Activated naive CD8-positive, alpha-beta T cell treated with anti-CD3 and anti-CD28 coated beads, Interleukin-2, amount 50 U/mL, for 24 hours (primary cell): ENCODE measurements around the gene SRGAP2C.
A peak's percentile ranks its signal among the peaks of the same experiment; 100 is the strongest.
"Not testable (repeated sequence)": the region's sequence is repeated elsewhere in the genome, so short reads cannot be mapped to it uniquely, and the experiment has no call there.

Experiments
- ATAC-seq: fragments of 150-1000 bp; cut with Tn5 transposase; one replicate; pipeline ENCODE4 v1.10.0; 2021
- DNase-seq: peaks from one replicate; pipeline ENCODE4 v3.0.0; 2021
- H3K27ac Mint-ChIP-seq: one replicate; pipeline ENCODE4 v1.8.0; 2021; ENCODE audit warnings: mild to moderate bottlenecking, mixed read lengths
- H3K27me3 Mint-ChIP-seq: one replicate; pipeline ENCODE4 v1.8.0; 2021; ENCODE audit warnings: mixed read lengths
- H3K36me3 Mint-ChIP-seq: one replicate; pipeline ENCODE4 v1.8.0; 2021; ENCODE audit warnings: low read depth, mixed read lengths
- H3K4me1 Mint-ChIP-seq: one replicate; pipeline ENCODE4 v1.8.0; 2021; ENCODE audit warnings: mixed read lengths
- H3K4me3 Mint-ChIP-seq: one replicate; pipeline ENCODE4 v1.8.0; 2021; ENCODE audit warnings: mild to moderate bottlenecking, moderate library complexity, mixed read lengths
- H3K9me3 Mint-ChIP-seq: one replicate; pipeline ENCODE4 v1.8.0; 2021; ENCODE audit warnings: mixed read lengths

SRGAP2C gene

DNA sequence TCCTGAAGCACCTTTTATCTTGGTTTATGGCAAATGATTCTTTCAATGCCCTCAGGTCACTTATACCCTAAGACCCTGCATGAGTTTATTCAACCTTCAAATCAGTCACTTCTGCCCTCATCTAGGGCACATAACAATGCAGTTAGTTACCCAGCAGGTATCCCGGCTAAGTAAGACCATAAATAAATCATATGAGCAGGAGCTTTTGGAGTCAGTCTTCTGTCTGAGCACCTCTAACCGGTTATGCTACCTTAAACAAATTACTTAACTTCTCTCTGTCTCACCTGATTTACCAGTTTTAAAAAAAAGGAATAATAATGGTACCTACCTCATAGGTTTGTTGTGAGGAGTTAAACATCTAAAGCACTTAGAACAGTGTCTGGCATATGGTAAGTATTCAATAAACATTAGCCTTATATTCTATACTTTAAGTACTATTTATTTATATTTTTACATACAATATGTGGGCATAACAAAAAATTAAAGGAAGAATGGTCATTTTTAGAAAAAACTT, 17.5 kb upstream of the SRGAP2C start:
- not testable (repeated sequence) for DNase-seq, H3K9me3 Mint-ChIP-seq, H3K36me3 Mint-ChIP-seq, H3K27ac Mint-ChIP-seq, H3K4me1 Mint-ChIP-seq, H3K27me3 Mint-ChIP-seq, H3K4me3 Mint-ChIP-seq, ATAC-seq

DNA sequence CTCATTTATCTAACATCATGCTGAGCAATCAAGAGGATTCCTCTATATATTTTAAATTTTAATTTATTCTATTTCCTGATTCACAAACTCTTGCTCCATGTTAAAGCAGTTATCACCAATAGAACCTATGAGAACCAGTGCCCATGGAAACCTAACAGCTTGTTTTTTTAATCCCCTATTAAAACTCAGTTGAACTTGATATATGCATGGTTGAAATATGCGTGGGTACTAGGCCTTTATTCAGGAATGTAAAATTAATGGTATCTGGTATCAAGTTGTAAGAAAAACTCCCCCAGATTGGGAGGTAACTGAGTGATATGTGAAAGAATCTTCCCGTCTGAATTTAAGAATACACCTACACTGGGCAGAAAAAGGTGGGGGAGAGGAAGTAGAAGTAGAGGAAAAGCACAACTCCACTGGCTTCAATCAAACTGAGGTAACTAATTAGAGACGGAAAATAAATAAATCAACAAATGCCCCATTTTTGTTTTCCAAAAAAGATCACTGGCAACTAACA, 16.6 kb upstream of the SRGAP2C start:
- ATAC-seq, H3K27me3 Mint-ChIP-seq, H3K4me3 Mint-ChIP-seq, H3K4me1 Mint-ChIP-seq, DNase-seq, H3K36me3 Mint-ChIP-seq, H3K27ac Mint-ChIP-seq, H3K9me3 Mint-ChIP-seq: not testable (repeated sequence)

DNA sequence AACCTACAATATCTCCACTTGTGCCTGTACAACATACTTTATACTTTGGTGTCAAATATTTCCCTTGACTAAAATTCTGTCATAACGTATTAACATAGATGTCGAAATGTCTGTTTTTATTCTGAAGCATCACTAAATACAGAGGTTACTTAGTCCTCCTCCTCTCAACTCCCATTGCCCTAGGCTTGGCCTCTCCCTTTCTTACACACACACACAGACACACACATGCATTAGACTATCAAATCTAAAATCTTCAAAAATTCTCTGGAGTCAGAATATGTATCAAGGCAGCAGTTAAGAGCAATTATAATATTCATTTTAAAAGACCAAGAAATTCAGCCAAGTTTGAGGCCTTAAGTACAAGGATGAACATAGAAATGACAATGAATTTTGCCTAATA, 8.1 kb upstream of the SRGAP2C start:
- not testable (repeated sequence) for DNase-seq, H3K4me1 Mint-ChIP-seq, H3K36me3 Mint-ChIP-seq, H3K9me3 Mint-ChIP-seq, H3K27ac Mint-ChIP-seq, ATAC-seq, H3K4me3 Mint-ChIP-seq, H3K27me3 Mint-ChIP-seq

DNA sequence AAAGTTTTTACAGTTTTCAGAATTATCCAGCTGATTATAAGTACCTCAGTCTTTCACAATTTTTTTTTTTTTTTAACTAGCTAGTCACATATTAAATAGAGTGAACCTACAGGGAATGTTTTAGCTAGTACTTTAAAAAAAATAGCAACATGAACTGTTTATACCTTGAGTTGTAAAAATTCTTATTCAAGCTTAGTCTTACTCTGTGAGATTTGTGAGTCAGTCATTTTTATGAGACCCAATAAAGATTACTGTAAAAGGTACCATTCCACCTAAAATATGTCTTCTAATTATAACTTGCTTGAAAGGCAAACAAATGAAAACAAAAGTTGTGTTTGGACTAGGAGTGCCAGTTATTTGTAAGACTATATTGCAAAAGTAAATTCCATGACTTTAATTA, 6.6 kb upstream of the SRGAP2C start:
- H3K27me3 Mint-ChIP-seq, H3K36me3 Mint-ChIP-seq, DNase-seq, H3K9me3 Mint-ChIP-seq, H3K4me3 Mint-ChIP-seq, H3K27ac Mint-ChIP-seq, H3K4me1 Mint-ChIP-seq, ATAC-seq: not testable (repeated sequence)

DNA sequence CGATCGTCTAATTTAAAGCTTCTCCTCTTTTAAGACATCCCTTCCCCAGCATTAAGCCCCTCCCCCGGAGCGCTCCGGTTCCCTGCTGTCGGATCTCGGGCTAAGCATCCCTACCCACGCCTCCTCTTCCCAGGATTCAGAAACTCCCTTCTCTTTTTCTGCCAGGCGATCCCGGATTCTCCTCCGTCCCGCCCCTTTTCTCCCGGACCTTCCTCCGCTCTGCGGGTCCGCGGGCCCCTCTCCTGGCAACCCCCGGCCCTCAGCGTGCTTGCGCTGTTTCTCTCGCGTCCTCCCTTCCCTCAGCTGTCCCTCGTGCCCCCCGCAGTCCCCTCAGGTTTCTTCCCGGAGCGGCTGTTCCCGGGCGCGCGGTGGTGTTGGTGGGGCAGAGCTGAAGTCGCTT, 908 bp upstream of the SRGAP2C start:
- H3K9me3 Mint-ChIP-seq, ATAC-seq, H3K4me1 Mint-ChIP-seq, H3K36me3 Mint-ChIP-seq, H3K27ac Mint-ChIP-seq, H3K27me3 Mint-ChIP-seq: not testable (repeated sequence)
- H3K4me3 Mint-ChIP-seq, result peak overlapping the region; percentile 36
- DNase-seq, result peak; percentile 5

DNA sequence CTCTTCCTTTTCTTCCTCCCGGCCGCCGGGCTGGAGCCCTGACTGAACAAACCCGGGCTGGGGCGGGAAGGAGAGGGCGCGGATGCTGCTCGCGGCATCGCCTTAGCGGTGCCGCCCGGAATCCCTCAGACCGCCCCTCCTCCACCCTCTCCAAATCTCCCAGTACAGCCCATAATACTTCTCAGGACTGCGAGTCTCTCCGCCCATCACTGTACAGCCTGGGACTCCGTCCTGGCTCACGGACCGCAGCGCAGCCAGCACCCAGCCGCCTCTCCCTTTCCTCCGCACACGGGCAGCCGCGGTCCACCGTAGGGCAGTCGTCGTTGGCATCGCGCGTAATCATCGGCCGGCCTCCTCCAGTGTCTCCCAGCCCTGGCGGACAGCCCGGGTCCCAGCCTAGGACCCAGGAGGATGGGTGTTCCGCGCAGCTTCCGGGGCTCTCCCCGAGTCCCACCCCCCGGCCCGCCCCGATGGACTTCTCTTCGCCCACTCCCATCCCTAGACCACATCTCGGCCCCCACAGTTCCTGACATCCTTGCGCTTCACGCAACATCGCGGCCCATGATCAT, 449 bp downstream of the SRGAP2C start:
- peak overlapping the region; percentile 79 for H3K4me3 Mint-ChIP-seq
- H3K36me3 Mint-ChIP-seq, DNase-seq, H3K9me3 Mint-ChIP-seq, H3K27ac Mint-ChIP-seq, H3K27me3 Mint-ChIP-seq, H3K4me1 Mint-ChIP-seq: not testable (repeated sequence)
- ATAC-seq, result peak; percentile 13

DNA sequence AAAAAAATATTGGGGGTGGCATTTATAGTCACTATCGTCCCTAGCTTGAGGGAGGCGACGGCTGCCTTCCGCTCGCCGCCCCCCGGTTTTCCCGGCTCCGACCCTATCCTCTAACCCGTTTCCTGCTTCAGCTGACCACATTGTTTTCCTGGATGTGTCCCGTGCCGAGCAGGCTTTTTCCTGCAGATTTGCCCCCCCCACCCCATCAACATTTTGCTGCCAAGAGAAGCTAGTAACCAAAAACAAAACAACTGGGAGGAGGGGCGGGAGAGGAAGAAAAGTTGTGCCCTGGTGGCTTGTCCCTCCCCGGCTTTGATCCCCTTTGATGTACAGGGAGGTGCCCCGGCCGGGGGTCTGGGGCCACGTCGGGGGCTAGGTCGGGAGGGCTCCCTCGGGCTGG, 1.4 kb downstream of the SRGAP2C start:
- H3K9me3 Mint-ChIP-seq, H3K27ac Mint-ChIP-seq, H3K4me1 Mint-ChIP-seq, H3K27me3 Mint-ChIP-seq, H3K4me3 Mint-ChIP-seq, H3K36me3 Mint-ChIP-seq, ATAC-seq, DNase-seq: not testable (repeated sequence)

DNA sequence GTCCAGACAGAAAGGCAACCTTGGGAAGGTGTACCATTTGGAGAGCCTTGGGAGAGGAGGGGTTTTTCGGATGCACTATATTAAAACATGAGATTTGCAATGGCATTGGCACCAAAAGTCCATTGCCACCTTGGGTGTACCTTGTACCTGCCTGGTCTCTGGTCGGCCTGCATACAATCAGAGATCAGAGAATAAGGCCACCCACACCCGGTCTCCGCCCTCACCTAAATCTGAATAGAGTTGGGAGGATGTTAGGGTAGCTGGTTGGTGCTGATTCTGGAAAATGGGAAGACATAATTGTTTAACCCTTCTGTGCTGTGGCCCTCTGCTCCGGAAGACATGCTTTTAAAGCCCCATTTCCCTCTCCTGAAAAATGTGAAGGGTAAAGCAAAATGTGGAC, 3.1 kb downstream of the SRGAP2C start:
- H3K9me3 Mint-ChIP-seq, H3K27ac Mint-ChIP-seq, DNase-seq, H3K36me3 Mint-ChIP-seq, ATAC-seq, H3K4me1 Mint-ChIP-seq, H3K27me3 Mint-ChIP-seq: not testable (repeated sequence)
- peak overlapping the region; percentile 32 for H3K4me3 Mint-ChIP-seq

DNA sequence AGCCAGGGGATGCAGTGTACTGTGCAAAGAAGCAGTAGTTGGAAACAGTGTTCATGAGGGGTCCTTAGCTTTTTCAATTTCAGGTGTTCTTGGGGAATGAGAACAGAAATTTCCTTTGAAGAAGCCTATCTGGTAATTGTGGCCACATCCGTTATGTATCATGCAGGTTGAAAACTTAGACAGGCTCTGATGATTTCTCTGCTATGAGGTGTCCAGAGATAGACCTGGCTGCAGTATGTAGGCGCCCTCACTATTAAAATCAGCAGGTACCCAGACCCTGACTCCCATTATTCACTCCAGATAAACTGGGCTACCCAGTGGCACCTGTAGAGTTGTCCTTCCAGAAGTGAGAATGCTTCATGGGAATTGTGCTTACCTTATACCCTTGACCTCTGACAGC, 7.7 kb downstream of the SRGAP2C start:
- not testable (repeated sequence) for H3K4me3 Mint-ChIP-seq, H3K36me3 Mint-ChIP-seq, ATAC-seq, H3K27ac Mint-ChIP-seq, DNase-seq, H3K4me1 Mint-ChIP-seq, H3K9me3 Mint-ChIP-seq, H3K27me3 Mint-ChIP-seq

DNA sequence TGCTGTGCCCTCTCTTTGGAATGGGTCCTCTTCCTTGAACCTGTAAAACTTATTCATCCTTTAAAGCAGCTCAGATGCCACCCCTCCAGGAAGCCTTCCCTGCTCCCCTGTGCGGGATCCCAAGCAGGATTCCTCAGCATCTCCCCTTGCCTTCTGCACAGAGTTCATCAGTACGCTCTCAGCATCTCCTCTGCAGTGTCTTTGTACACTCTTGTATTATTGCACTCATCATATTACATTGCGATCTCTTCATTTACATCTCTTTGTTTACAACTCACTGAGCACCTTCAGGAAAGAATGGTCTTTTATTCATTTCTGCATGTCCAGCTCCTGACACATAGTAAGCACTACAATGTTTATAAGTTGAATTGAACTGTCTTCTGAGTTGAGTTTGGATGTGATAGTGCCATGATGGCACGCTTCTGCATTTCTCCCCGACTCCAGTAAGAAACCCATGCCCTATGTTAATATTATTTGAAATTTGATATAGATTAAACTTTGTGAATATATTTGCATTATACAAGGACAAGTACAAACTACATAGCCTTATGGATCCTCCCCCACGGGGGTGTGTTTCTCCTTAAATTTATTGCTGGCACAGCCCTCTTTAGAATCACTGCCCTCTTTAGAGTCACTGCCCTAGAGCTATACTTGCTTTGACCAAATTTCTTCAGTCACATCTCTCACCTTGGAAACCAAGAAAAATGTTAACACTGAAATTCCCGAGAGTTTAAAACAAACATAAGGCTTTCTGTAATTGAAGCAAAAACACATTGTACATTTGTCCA, 12.5 kb downstream of the SRGAP2C start:
- not testable (repeated sequence) for H3K9me3 Mint-ChIP-seq, H3K27me3 Mint-ChIP-seq, DNase-seq, H3K36me3 Mint-ChIP-seq, H3K4me1 Mint-ChIP-seq, ATAC-seq, H3K27ac Mint-ChIP-seq, H3K4me3 Mint-ChIP-seq

DNA sequence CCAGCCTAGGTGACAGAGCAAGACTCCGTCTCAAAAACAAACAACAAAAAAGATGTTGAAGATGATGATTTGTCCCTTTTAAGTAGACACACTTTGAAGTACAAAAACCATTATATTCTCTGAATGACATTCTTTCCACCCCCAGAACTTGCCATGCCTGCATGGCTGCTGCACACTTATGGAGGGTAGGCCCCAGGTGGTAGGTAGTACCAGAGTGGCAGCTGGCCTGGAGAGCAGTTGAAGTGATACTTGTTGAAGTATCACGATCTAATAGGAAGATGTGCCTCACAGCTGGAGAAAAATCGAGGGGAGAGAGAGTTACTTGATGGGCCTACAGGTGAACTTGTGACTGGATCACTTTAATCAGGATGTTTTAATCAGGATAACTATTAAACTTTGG, 15.0 kb downstream of the SRGAP2C start:
- H3K9me3 Mint-ChIP-seq, H3K4me1 Mint-ChIP-seq, ATAC-seq, H3K27ac Mint-ChIP-seq, H3K27me3 Mint-ChIP-seq, H3K4me3 Mint-ChIP-seq, H3K36me3 Mint-ChIP-seq, DNase-seq: not testable (repeated sequence)

DNA sequence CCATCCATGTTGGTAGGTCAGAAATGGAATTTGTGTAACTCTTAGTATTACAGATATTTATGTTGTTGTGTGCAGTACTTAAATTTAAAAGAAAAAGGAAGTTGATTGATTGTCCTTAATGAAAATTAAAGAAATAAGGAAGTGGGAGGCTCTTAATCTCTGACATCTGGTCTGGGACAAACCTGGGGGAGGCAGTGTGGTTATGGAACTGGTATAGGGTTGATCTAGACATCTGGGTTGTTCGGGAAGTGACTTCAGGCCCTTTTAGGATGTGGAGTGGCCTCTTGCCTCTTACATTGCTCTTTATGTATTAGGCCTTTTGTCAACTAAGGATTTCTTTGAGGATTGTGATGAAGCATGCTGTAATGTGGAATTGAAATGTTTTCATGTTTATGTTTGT, 15.5 kb downstream of the SRGAP2C start:
- ATAC-seq, result not testable (repeated sequence)

DNA sequence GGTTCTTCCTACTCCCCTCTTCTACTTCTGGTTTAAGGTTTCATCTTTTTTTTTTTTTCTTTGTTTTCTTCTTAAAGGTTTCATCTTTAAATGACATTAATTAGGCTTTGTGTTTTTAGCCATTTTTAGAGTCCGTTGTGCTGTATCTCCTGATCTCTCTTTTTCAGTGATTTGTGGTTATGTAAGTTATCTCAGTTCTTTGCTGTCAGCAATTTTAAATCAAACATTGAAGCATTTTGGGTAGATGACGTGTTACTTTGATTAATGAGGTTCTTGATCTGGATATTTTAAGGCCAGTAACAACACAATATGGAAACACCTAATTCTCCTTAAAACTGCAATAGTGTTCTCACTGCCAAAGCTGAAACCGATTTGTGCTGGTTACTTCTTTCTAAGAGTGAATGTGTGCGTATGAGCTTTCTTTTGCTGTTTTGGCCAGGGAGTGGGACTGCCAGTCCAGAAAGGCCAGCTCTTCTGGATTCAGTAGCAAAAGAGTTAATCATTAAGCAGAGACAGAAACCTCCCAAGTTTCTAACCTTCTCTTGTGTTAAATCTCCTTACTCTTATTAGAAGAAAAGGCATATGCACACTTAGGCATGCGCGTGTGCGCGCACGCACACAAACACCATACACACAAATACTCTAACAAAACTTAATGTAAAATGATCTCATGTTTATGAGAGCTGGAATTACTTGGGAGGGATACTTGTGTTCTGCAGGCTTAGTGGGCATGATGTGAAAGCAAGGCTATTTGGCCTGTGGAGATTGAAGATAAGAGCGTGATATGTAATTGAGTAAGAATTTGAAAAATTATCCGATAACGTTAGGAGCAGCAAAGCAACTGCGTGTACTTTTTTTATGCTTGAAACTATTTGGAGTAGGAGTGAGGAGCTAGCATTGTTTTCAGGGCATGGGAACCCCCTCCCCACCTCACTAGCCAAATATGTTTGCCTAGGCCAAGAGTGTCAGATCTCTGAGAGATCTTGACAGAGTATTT, 16.5 kb downstream of the SRGAP2C start:
- ATAC-seq, H3K27ac Mint-ChIP-seq, DNase-seq, H3K4me3 Mint-ChIP-seq, H3K4me1 Mint-ChIP-seq, H3K9me3 Mint-ChIP-seq, H3K36me3 Mint-ChIP-seq, H3K27me3 Mint-ChIP-seq: not testable (repeated sequence)

More for the DNA sequence above, 15.5 kb downstream of the SRGAP2C start:
- not testable (repeated sequence) for H3K4me1 Mint-ChIP-seq, H3K36me3 Mint-ChIP-seq, DNase-seq, H3K27ac Mint-ChIP-seq, H3K27me3 Mint-ChIP-seq, H3K4me3 Mint-ChIP-seq, H3K9me3 Mint-ChIP-seq

DNA sequence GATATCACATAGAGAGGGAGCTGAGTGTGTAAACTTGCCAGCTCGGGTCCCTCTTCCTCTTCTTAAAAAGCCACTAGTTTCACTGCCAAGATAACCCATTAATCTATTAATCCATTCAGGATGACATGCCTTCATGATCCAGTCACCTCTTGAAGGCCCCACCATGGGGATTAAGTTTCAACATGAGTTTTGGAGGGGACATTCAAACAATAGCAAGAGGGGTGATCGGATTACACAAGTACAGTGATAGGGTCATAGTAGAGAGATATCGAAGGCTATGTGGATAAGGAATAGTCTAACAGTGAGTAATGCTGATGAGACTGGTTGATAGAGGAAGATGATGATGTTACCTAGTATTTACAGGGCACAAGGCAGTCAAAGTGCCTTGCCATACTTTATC, 18.2 kb downstream of the SRGAP2C start:
- H3K4me1 Mint-ChIP-seq, H3K4me3 Mint-ChIP-seq, H3K27me3 Mint-ChIP-seq: not testable (repeated sequence)

More for the DNA sequence above, 18.2 kb downstream of the SRGAP2C start:
- not testable (repeated sequence) for ATAC-seq, H3K36me3 Mint-ChIP-seq, H3K9me3 Mint-ChIP-seq, H3K27ac Mint-ChIP-seq, DNase-seq
